GM06990 (cell line): ENCODE results near the gene TNS1.

Source experiments
- DNase-seq: peaks from one replicate; pipeline ENCODE4 v3.0.0-alpha.2; 2011; ENCODE audit not compliant: insufficient read length; ENCODE audit errors: extremely low read depth
- H3K27me3 ChIP-seq: replicated peaks from 2 replicates; pipeline ENCODE4 v1.6.0; 2011; ENCODE audit warnings: low read length; ENCODE audit not compliant: control insufficient read depth, insufficient read depth
- H3K36me3 ChIP-seq: 2 replicates; pipeline ENCODE4 v1.5.1; 2011; ENCODE audit warnings: low read length; ENCODE audit not compliant: control insufficient read depth, insufficient read depth
- H3K4me3 ChIP-seq: replicated peaks from 2 replicates; pipeline ENCODE4 v1.5.1; 2011; ENCODE audit warnings: low read depth, mild to moderate bottlenecking, control low read depth, low read length
- CTCF ChIP-seq: IDR thresholded peaks from 2 replicates; pipeline ENCODE4 v1.5.1; 2011; ENCODE audit warnings: low read length, control low read depth, mild to moderate bottlenecking, inconsistent platforms; ENCODE audit not compliant: insufficient read depth, poor library complexity, severe bottlenecking

TNS1 gene

GRCh38 chr2:217774232-217774631, 228.6 kb downstream of the TNS1 start:
- Histone ChIP-seq H3K4me3 (no peak overlapping the region), H3K36me3 (no peaks in the 10 kb centered on the region), H3K27me3 (peaks cover 1% of the 10 kb centered on the region; the same call in 1 of the 2 replicates)
- DNase-seq = no peak
- no peak for TF ChIP-seq CTCF

- TF ChIP-seq CTCF = no peak
- Histone ChIP-seq H3K4me3 (no peak overlapping the region), H3K27me3 (peaks cover 1% of the 10 kb centered on the region; the same call in 1 of the 2 replicates), H3K36me3 (no peaks in the 10 kb centered on the region)
- DNase-seq = no peak
Observed at GRCh38 chr2:217773539-217773938, 229.3 kb downstream of the TNS1 start.

- Histone ChIP-seq H3K27me3 (no peaks in the 10 kb centered on the region), H3K36me3 (no peaks in the 10 kb centered on the region), H3K4me3 (no peak overlapping the region)
- no peak for TF ChIP-seq CTCF
- no peak for DNase-seq
Observed at GRCh38 chr2:217766356-217766755, 236.4 kb downstream of the TNS1 start.

GRCh38 chr2:217761645-217762277, 241.0 kb downstream of the TNS1 start:
- Histone ChIP-seq H3K4me3 (no peak overlapping the region), H3K27me3 (no peaks in the 10 kb centered on the region), H3K36me3 (no peaks in the 10 kb centered on the region)
- TF ChIP-seq CTCF = no peak
- no peak for DNase-seq

GRCh38 chr2:217759991-217760390, 242.8 kb downstream of the TNS1 start:
- no peak overlapping the region for H3K4me3 ChIP-seq
- no peaks in the 10 kb centered on the region for H3K36me3 ChIP-seq
- TF ChIP-seq CTCF = no peak
- no peaks in the 10 kb centered on the region; the same call in 1 of the 2 replicates for H3K27me3 ChIP-seq
- no peak for DNase-seq

GRCh38 chr2:217757108-217757463, 245.7 kb downstream of the TNS1 start:
- TF ChIP-seq CTCF = no peak
- DNase-seq = no peak
- no peaks in the 10 kb centered on the region for H3K36me3 ChIP-seq
- H3K4me3 ChIP-seq = no peak overlapping the region
- no peaks in the 10 kb centered on the region; the same call in 1 of the 2 replicates for H3K27me3 ChIP-seq
